ENCODE results near the gene MYRF.

DNA sequence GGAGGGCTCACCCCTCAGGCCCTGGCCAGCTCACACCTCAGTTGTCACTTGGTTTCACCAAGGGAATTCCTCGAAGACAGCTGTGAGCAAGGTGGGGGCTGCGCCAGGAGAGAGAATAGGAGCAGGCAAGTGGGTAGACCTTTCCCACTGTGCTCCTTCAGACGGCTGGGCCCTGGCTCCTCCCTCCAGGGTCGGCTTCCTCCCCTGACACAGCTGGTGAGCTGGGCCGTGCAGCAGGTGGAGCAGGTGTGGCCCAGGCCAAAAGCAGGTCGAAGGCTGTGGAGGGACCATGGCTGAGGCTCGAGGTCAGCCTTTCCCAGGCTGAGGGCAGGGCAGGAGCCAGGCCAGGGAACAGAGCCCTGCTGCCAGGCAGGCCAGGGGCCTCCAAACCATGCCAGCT lies 12.5 kb upstream of the MYRF start:
- TF ChIP-seq POLR2A (IDR thresholded peaks at IDR 0.05) (no peak), CTCF (IDR thresholded peaks at IDR 0.05) (no peak)

Measured in heart left ventricle (tissue), 13 donors.